Erythroblast (primary cell): ENCODE measurements around the gene SNX2.

Experiments used
- GATA1 ChIP-seq: IDR thresholded peaks from 2 replicates; pipeline ENCODE4 v1.6.1; 2011; ENCODE audit warnings: low read depth, mild to moderate bottlenecking, control low read depth, low read length, moderate library complexity
- POLR2A ChIP-seq: IDR thresholded peaks from 2 replicates; pipeline ENCODE4 v1.6.1; 2011; ENCODE audit warnings: mild to moderate bottlenecking, low read length

- TF ChIP-seq POLR2A: no peak
- no peak for TF ChIP-seq GATA1
These were observed 5.4 kb downstream of the SNX2 start for GRCh38 chr5:122780296-122780695.
